ENCODE measurements around the gene CIB1.

CIB1 gene

DNA sequence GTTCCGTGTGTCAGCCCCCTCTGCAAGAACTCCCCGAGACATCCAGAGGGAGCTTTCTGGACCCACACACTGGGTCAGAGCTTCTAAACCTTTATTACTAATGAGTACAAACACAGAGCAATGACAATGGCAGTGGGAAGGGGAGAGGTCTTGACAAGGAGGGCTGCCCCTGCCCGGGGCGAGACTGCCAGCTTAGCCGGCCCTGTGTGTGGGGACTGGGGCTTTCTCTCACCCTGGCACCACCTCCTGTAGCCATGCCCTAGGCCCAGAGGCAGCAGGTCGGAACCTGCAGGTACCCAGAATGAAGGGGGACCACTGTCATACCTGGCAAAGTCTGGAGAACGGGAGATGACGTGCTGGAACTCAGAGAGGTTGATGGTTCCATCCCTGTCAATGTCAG is 3.1 kb downstream of the CIB1 start:
- Histone ChIP-seq H3K4me2 (peak overlapping the region; percentile 94), H3K4me1 (peaks cover 47% of the 10 kb centered on the region), H4K20me1 (peaks cover 34% of the 10 kb centered on the region), H3K27me3 (no peaks in the 10 kb centered on the region), H3K36me3 (peaks cover 52% of the 10 kb centered on the region), H3K9ac (peak overlapping the region; percentile 47), H3K9me3 (no peaks in the 10 kb centered on the region), H3K27ac (peak overlapping the region; percentile 78), H3K4me3 (peak overlapping the region; percentile 87)
- no peak for TF ChIP-seq Cebpa-rat (IDR thresholded peaks at IDR 0.05)

DNA sequence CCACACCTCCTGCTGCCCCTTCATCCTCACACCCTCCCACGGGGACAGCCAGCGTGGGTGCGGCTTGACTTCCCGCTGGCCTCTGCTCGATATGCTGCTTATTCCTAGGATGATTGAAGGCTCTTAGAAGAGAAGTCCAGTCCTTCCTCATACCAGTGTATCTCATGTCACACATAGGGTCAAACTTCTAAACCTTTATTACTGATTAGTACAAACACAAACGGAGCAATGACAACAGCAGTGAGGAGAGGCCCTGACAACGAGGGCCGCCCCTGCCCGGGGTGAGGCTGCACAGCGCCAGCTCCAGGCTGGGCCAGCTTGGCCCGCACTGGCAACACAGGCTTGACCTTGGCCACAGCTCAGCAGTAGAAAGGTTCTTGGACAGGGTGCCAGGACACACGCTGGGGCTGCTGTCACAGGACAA is 3.7 kb downstream of the CIB1 start:
- Histone ChIP-seq H3K27me3 (no peaks in the 10 kb centered on the region), H3K27ac (peak overlapping the region; percentile 78; the same call in 1 of the 2 replicates), H3K4me2 (peak overlapping the region; percentile 94), H3K4me3 (no peak overlapping the region; the same call in 1 of the 2 replicates), H3K4me1 (peaks cover 47% of the 10 kb centered on the region), H3K9me3 (no peaks in the 10 kb centered on the region), H3K9ac (peak overlapping the region; percentile 47; the same call in 1 of the 2 replicates), H3K36me3 (peaks cover 57% of the 10 kb centered on the region), H4K20me1 (peaks cover 35% of the 10 kb centered on the region)
- TF ChIP-seq Cebpa-rat (IDR thresholded peaks at IDR 0.05), result no peak

DNA sequence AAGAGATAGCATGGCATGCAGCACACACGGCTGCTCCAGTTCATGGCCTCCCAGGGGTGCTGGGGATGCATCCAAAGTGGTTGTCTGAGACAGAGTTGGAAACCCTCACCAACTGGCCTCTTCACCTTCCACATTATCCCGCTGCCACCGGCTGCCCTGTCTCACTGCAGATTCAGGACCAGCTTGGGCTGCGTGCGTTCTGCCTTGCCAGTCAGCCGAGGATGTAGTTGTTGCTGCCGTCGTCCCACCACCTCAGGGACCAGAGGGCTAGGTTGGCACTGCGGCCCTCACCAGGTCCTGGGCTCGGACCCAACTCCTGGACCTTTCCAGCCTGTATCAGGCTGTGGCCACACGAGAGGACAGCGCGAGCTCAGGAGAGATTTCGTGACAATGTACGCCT is 4.8 kb downstream of the CIB1 start:
- H3K4me3 ChIP-seq, result no peak overlapping the region
- H3K27me3 ChIP-seq, result no peaks in the 10 kb centered on the region
- no peak overlapping the region for H3K27ac ChIP-seq
- H3K4me1 ChIP-seq, result peaks cover 50% of the 10 kb centered on the region
- H4K20me1 ChIP-seq, result peaks cover 46% of the 10 kb centered on the region
- H3K4me2 ChIP-seq, result no peak overlapping the region
- H3K36me3 ChIP-seq, result peaks cover 69% of the 10 kb centered on the region
- H3K9me3 ChIP-seq, result no peaks in the 10 kb centered on the region
- H3K9ac ChIP-seq, result no peak overlapping the region
- no peak for TF ChIP-seq Cebpa-rat (IDR thresholded peaks at IDR 0.05)

DNA sequence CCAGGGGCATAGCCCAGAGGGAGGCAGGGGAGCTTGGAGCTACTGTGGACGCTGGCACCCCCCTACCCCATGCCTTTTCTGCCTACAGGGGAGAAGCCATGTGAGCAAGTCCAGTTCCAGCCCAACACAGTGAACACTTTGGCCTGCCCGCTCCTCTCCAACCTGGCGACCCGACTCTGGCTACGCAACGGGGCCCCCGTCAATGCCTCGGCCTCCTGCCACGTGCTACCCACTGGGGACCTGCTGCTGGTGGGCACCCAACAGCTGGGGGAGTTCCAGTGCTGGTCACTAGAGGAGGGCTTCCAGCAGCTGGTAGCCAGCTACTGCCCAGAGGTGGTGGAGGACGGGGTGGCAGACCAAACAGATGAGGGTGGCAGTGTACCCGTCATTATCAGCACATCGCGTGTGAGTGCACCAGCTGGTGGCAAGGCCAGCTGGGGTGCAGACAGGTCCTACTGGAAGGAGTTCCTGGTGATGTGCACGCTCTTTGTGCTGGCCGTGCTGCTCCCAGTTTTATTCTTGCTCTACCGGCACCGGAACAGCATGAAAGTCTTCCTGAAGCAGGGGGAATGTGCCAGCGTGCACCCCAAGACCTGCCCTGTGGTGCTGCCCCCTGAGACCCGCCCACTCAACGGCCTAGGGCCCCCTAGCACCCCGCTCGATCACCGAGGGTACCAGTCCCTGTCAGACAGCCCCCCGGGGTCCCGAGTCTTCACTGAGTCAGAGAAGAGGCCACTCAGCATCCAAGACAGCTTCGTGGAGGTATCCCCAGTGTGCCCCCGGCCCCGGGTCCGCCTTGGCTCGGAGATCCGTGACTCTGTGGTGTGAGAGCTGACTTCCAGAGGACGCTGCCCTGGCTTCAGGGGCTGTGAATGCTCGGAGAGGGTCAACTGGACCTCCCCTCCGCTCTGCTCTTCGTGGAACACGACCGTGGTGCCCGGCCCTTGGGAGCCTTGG is 5.6 kb downstream of the CIB1 start:
- peaks cover 58% of the 10 kb centered on the region for H3K4me1 ChIP-seq
- H3K9me3 ChIP-seq, result no peaks in the 10 kb centered on the region
- H3K36me3 ChIP-seq, result peaks cover 77% of the 10 kb centered on the region

DNA sequence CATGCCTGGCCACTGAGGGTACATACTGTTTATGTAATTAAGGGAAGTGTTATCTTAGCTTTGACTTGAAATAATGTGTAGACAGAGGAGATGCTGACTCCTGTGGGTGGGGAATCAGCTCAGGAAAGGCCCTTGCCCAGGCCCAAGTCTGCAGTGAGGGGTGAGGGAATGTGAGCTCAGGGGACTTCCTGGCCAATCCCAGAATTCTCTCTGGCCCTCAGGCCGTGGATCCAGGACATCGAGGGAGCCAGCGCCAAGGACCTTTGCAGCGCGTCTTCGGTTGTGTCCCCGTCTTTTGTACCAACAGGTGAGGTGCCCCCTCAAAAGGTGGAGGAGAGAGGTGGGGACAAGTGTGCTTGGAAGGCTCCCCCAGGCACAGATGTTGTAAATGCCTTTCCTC is 6.4 kb downstream of the CIB1 start:
- no peak overlapping the region for H3K4me3 ChIP-seq
- no peaks in the 10 kb centered on the region for H3K9me3 ChIP-seq
- H3K4me1 ChIP-seq, result peaks cover 58% of the 10 kb centered on the region
- H3K9ac ChIP-seq, result no peak overlapping the region
- H3K36me3 ChIP-seq, result peaks cover 85% of the 10 kb centered on the region
- H3K27ac ChIP-seq, result no peak overlapping the region
- no peaks in the 10 kb centered on the region for H3K27me3 ChIP-seq
- TF ChIP-seq Cebpa-rat (IDR thresholded peaks at IDR 0.05), result no peak
- peaks cover 48% of the 10 kb centered on the region for H4K20me1 ChIP-seq
- no peak overlapping the region for H3K4me2 ChIP-seq

More for the DNA sequence above, 5.6 kb downstream of the CIB1 start:
- H3K27ac ChIP-seq, result no peak overlapping the region
- TF ChIP-seq Cebpa-rat (IDR thresholded peaks at IDR 0.05), result no peak
- no peak overlapping the region for H3K9ac ChIP-seq
- peaks cover 51% of the 10 kb centered on the region for H4K20me1 ChIP-seq
- H3K4me2 ChIP-seq, result no peak overlapping the region
- no peak overlapping the region for H3K4me3 ChIP-seq
- no peaks in the 10 kb centered on the region for H3K27me3 ChIP-seq

DNA sequence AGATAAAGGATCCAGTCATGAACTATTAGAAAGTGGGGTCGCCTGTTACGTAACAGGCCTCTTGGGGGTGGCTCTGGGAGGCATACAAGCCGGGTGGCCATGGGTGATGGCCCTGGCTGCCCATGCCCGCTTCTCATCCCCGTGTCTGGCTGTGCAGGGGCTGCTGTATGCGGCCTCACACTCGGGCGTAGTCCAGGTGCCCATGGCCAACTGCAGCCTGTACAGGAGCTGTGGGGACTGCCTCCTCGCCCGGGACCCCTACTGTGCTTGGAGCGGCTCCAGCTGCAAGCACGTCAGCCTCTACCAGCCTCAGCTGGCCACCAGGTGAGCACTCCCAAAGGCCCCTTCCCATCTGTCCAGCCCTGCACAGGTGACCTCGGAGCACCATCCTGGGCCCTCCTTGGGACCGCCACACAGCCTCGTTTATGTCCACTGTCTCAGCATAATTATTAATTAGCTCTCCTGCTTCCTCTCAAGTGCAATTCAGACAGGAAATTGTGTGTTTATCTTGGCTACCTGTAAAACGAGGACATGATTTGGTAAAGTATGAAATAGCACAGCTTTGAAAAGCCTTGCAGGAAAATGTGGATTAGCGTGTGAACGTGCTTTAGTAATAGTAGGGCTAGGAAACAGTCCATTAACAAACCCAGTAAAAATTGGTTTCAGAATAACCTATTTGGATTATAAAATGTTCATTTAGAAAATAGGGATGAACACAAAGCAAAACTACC is 8.1 kb downstream of the CIB1 start:
- H3K9ac ChIP-seq, result no peak overlapping the region
- H3K9me3 ChIP-seq, result no peaks in the 10 kb centered on the region
- H4K20me1 ChIP-seq, result peaks cover 39% of the 10 kb centered on the region
- no peak overlapping the region for H3K27ac ChIP-seq
- H3K4me3 ChIP-seq, result no peak overlapping the region
- no peak overlapping the region for H3K4me2 ChIP-seq
- peaks cover 58% of the 10 kb centered on the region for H3K4me1 ChIP-seq
- peaks cover 97% of the 10 kb centered on the region for H3K36me3 ChIP-seq
- H3K27me3 ChIP-seq, result no peaks in the 10 kb centered on the region
- no peak for TF ChIP-seq Cebpa-rat (IDR thresholded peaks at IDR 0.05)

DNA sequence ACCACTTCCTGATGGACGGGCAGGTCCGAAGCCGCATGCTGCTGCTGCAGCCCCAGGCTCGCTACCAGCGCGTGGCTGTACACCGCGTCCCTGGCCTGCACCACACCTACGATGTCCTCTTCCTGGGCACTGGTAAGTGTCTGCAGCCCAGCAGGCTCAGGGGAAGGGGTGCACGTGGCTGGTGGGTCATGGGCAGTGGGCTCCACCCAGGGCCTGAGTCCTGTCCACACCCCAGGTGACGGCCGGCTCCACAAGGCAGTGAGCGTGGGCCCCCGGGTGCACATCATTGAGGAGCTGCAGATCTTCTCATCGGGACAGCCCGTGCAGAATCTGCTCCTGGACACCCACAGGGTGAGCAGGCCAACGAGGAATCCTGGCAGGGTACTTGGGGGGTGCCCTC is 8.7 kb downstream of the CIB1 start:
- H3K4me2 ChIP-seq, result peak overlapping the region; percentile 62
- H3K27me3 ChIP-seq, result no peaks in the 10 kb centered on the region
- H3K36me3 ChIP-seq, result peaks cover 94% of the 10 kb centered on the region
- H3K9ac ChIP-seq, result no peak overlapping the region
- no peak for TF ChIP-seq Cebpa-rat (IDR thresholded peaks at IDR 0.05)
- peaks cover 37% of the 10 kb centered on the region for H4K20me1 ChIP-seq
- H3K4me1 ChIP-seq, result peaks cover 55% of the 10 kb centered on the region
- H3K27ac ChIP-seq, result peak overlapping the region; percentile 35; the same call in 1 of the 2 replicates
- H3K9me3 ChIP-seq, result no peaks in the 10 kb centered on the region
- no peak overlapping the region for H3K4me3 ChIP-seq

DNA sequence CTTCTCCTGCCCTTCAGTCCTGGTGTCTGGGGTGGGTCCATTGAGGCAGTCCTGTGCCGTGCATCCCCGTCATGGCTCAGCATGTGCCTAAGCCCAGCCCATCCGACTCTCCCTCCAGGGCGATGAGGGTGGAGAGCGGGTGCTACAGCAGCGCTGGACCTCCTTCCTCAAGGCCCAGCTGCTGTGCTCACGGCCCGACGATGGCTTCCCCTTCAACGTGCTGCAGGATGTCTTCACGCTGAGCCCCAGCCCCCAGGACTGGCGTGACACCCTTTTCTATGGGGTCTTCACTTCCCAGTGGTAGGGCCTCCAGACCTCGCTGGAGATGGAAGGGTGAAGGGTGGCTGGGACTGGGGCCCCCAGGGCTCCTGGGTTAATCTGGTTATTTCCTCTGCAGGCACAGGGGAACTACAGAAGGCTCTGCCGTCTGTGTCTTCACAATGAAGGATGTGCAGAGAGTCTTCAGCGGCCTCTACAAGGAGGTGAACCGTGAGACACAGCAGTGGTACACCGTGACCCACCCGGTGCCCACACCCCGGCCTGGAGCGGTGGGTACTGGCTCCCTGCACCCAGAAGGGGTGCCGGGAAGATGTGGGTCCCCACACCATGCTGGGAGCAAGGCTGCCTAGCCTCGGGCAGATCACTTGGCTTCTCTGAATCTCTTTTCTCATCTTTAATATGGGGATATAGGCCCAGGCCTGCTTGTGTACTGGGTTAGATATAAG is 10.1 kb downstream of the CIB1 start:
- no peak for TF ChIP-seq Cebpa-rat (IDR thresholded peaks at IDR 0.05)
- Histone ChIP-seq H3K9ac (0 out of 2 replicates have a peak overlapping the region, but pooled peaks have one; percentile 2), H4K20me1 (peaks cover 28% of the 10 kb centered on the region; the same call in 1 of the 2 replicates), H3K4me1 (peaks cover 63% of the 10 kb centered on the region), H3K27me3 (no peaks in the 10 kb centered on the region), H3K9me3 (no peaks in the 10 kb centered on the region), H3K4me2 (peak overlapping the region; percentile 62), H3K36me3 (peaks cover 83% of the 10 kb centered on the region), H3K27ac (no peak overlapping the region), H3K4me3 (no peak overlapping the region)

DNA sequence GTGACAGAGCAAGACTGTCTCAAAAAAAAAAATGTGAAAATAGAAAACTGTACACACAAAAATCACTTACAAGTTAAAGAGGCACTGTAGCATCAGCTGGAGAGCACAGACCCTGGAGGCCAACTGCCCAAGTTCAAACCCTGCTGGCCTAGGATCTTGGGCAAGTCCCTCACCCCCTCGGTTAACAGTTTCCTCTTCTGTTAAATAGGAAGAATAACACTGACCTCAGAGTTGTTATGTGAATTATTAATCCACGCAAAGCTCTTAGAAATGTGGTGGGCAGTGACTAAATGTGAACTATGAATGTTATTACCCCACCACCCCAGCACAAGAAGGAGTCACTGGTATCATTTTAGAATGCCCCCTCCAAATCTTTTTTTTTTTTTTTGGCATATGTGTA is 11.2 kb downstream of the CIB1 start:
- H4K20me1 ChIP-seq, result peaks cover 29% of the 10 kb centered on the region; the same call in 1 of the 2 replicates
- H3K9ac ChIP-seq, result no peak overlapping the region
- no peak overlapping the region for H3K27ac ChIP-seq
- H3K4me1 ChIP-seq, result peaks cover 63% of the 10 kb centered on the region
- H3K4me2 ChIP-seq, result no peak overlapping the region
- H3K4me3 ChIP-seq, result no peak overlapping the region
- no peaks in the 10 kb centered on the region for H3K27me3 ChIP-seq
- no peaks in the 10 kb centered on the region for H3K9me3 ChIP-seq
- TF ChIP-seq Cebpa-rat (IDR thresholded peaks at IDR 0.05), result no peak
- H3K36me3 ChIP-seq, result peaks cover 79% of the 10 kb centered on the region
